HepG2 (cell line): ENCODE data around the gene TTC1. TPM values are rescaled to one million over a fixed set of nuclear protein-coding genes. Genes with fewer than 3 reads are reported as not detected.

Experiments used
- ATAC-seq: fragments of 200-7000 bp; cut with Tn5 transposase; 3 replicates; pipeline ENCODE4 v1.9.1; 2020; ENCODE audit warnings: mild to moderate bottlenecking, moderate library complexity
- BruUV-seq: library from RNA; stranded (reverse); fragments of 400-500 nt; replicated peaks from 2 replicates; lab custom pipeline; 2021; lab: Mats Ljungman, UMichigan
- CTCF ChIA-PET: fragments of 300-600 bp; formaldehyde crosslinking; extraction: SDS; loops from one replicate; lab custom pipeline; 2021; ENCODE audit warnings: low total read pairs, inconsistent platforms, low intra/inter-chr PET ratio; lab: Yijun Ruan, JAX
- POLR2A ChIA-PET: fragments of 350-600 bp; sonication (Branson Sonifier 250); formaldehyde crosslinking; loops from one replicate; lab custom pipeline; 2020; ENCODE audit warnings: antibody characterized with exemption, inconsistent platforms; lab: Yijun Ruan, JAX
- DNase-seq: peaks from one replicate; pipeline ENCODE4 v3.0.0-alpha.2; 2015; ENCODE audit warnings: low spot score
- FAIRE-seq: peaks from 3 replicates; lab custom pipeline; 2011; peaks lifted over from hg19 to GRCh38; lab: Jason Lieb, UNC
- H2AFZ ChIP-seq: one replicate; pipeline ENCODE4 v1.6.1; 2011; ENCODE audit warnings: low read length, inconsistent platforms
- H3K27ac ChIP-seq: fragments of 300-600 bp; 3 replicates; pipeline ENCODE4 v1.8.0; 2011; ENCODE audit warnings: mixed run types, mild to moderate bottlenecking, mixed read lengths, low read length, inconsistent platforms; ENCODE audit not compliant: insufficient read depth; ENCODE audit errors: extremely low read length
- H3K27me3 ChIP-seq, 2 experiments: fragments of 200-600 bp in 1 of 2; 2 replicates in 1 of 2; 3 replicates in 1 of 2; pipeline versions ENCODE4 v1.6.0 to v1.8.0; 2011; ENCODE audit warnings: low read length in 2 of 2, mild to moderate bottlenecking in 2 of 2, moderate library complexity in 2 of 2, inconsistent platforms in 1 of 2; ENCODE audit not compliant: insufficient read depth in 2 of 2, control insufficient read depth in 1 of 2
- H3K36me3 ChIP-seq, 2 experiments: fragments of 200-600 bp in 1 of 2; replicated peaks in 1 of 2; 2 replicates in 1 of 2; 3 replicates in 1 of 2; pipeline versions ENCODE4 v1.5.1 to v1.8.0; 2011; ENCODE audit warnings: low read length in 2 of 2, inconsistent platforms in 1 of 2; ENCODE audit not compliant: insufficient read depth in 2 of 2, control insufficient read depth in 1 of 2
- H3K4me1 ChIP-seq: 2 replicates; pipeline ENCODE4 v1.5.1; 2012; ENCODE audit warnings: low read length, inconsistent platforms; ENCODE audit not compliant: insufficient read depth
- H3K4me2 ChIP-seq: 2 replicates; pipeline ENCODE4 v1.6.0; 2011; ENCODE audit warnings: low read depth, low read length, inconsistent platforms
- H3K4me3 ChIP-seq, 3 experiments: fragments of 200-600 bp in 1 of 3; sonication (generic), shearing (Covaris generic) in 1 of 3; replicated peaks in 1 of 3; 2 replicates each; pipeline ENCODE4 v1.5.1; 2011 to 2016; ENCODE audit warnings: low read length in 3 of 3, inconsistent platforms in 2 of 3, low read depth in 2 of 3, mild to moderate bottlenecking in 2 of 3, control low read depth in 1 of 3, mixed read lengths in 1 of 3; ENCODE audit not compliant: insufficient read depth in 1 of 3
- H3K79me2 ChIP-seq: one replicate; pipeline ENCODE4 v1.6.1; 2011; ENCODE audit warnings: low read length, inconsistent platforms; ENCODE audit not compliant: insufficient read depth
- H3K9ac ChIP-seq: 2 replicates; pipeline ENCODE4 v1.6.0; 2011; ENCODE audit warnings: mild to moderate bottlenecking, low read depth, low read length, inconsistent platforms; ENCODE audit not compliant: insufficient read depth
- H3K9me3 ChIP-seq: 2 replicates; pipeline ENCODE4 v1.5.1; 2012; ENCODE audit warnings: mild to moderate bottlenecking, low read length
- H4K20me1 ChIP-seq: 2 replicates; pipeline ENCODE4 v1.6.0; 2011; ENCODE audit warnings: inconsistent platforms, mild to moderate bottlenecking, low read length, moderate library complexity; ENCODE audit not compliant: insufficient read depth
- HNF4A ChIP-seq: sonication (generic); formaldehyde crosslinking; IDR thresholded peaks from 2 replicates; pipeline ENCODE4 v1.4.0; 2020; ENCODE audit warnings: missing genetic modification reagents
- MAFK ChIP-seq, 2 experiments: IDR thresholded peaks in 1 of 2; conservative IDR thresholded peaks in 1 of 2; 2 replicates each; pipeline ENCODE4 v1.6.1; 2011; ENCODE audit warnings: improper control_type of control experiment in 2 of 2, low read length in 2 of 2
- NFKB2 ChIP-seq: sonication (generic); formaldehyde crosslinking; IDR thresholded peaks from 2 replicates; pipeline ENCODE4 v1.4.0; 2020; ENCODE audit warnings: missing genetic modification reagents, borderline replicate concordance
- RAD51 ChIP-seq: fragments of 450-650 bp; IDR thresholded peaks from 2 replicates; pipeline ENCODE4 v1.6.1; 2016; ENCODE audit warnings: borderline replicate concordance
- ZFP62 ChIP-seq: sonication (generic); formaldehyde crosslinking; IDR thresholded peaks from 2 replicates; pipeline ENCODE4 v1.4.0; 2020; ENCODE audit warnings: missing genetic modification reagents
- ZNF235 ChIP-seq: sonication (generic); formaldehyde crosslinking; IDR thresholded peaks from 2 replicates; pipeline ENCODE4 v1.8.1; 2023; ENCODE audit warnings: mild to moderate bottlenecking, missing genetic modification reagents, borderline replicate concordance
- ZNF460 ChIP-seq: sonication (generic); formaldehyde crosslinking; IDR thresholded peaks from 2 replicates; pipeline ENCODE4 v1.5.1; 2020; ENCODE audit warnings: missing genetic modification reagents, mild to moderate bottlenecking, borderline replicate concordance
- WGBS: methylation state at CpG from one replicate; pipeline ENCODE4 v1.1.6; 2017; ENCODE audit warnings: low lambda C conversion rate; 5-methylcytosine and 5-hydroxymethylcytosine counted together
- in situ Hi-C: cut with HindIII; loops from 2 replicates; pipeline ENCODE4 v1.10.0; 2017; ENCODE audit warnings: low pct_unique_long_range_greater_than_20kb; ENCODE audit not compliant: extremely low pct_ligation_motif_present
- intact Hi-C: fragments of 100-400 bp; cut with micrococcal nuclease; formaldehyde crosslinking; loops from one replicate; pipeline ENCODE4 v1.10.0; 2022; ENCODE audit not compliant: unreplicated experiment
- polyA plus RNA-seq, 8 experiments: library from polyadenylated mRNA; depleted of rRNA in 3 of 8; stranded (reverse) in 7 of 8; unstranded in 1 of 8; fragments of >200 nt; fragmentation: Illumina TruSeq in 4 of 8; extraction: Trizol in 4 of 8; gene quantifications; 2 replicates each; pipeline versions ENCODE4 v1.2.1 to v1.2.3, GENCODE V29; 2011 to 2016; ENCODE audit warnings: low read depth in 4 of 8, missing spikeins in 1 of 8, mixed read lengths in 1 of 8; ENCODE audit not compliant: insufficient read depth in 1 of 8
- total RNA-seq, 5 experiments: library from RNA; depleted of rRNA; stranded (reverse); fragments of >200 nt; fragmentation: Illumina TruSeq; extraction: Trizol; gene quantifications; 2 replicates each; pipeline ENCODE4 v1.2.3, GENCODE V29; 2016; ENCODE audit warnings: low read depth in 1 of 5

The TTC1 gene
- total and polyA plus RNA-seq, 2 of the 13 experiments (the other 11 are each of a cell fraction or from before 2014, with no cell fraction given) = 16.1 to 72.1 TPM

- TF ChIP-seq ZFP62 (no peak), RAD51 (no peak), ZNF460 (no peak)
- TF ChIP-seq, all 625 proteins: peak for 0
Observed at GRCh38 chr5:159972538-159973362, 36.2 kb upstream of the TTC1 start (continued).

- Histone ChIP-seq H2AFZ (no peak overlapping the region), H3K4me2 (no peak overlapping the region), H3K79me2 (no peaks in the 10 kb centered on the region), H3K4me3 (no peak overlapping the region), H3K9ac (no peak overlapping the region), H4K20me1 (no peaks in the 10 kb centered on the region), H3K9me3 (no peaks in the 10 kb centered on the region), H3K4me1 (no peaks in the 10 kb centered on the region), H3K36me3 (no peaks in the 10 kb centered on the region), H3K27ac (no peak overlapping the region), H3K27me3 (peaks cover 1 to 31% of the 10 kb centered on the region in 2 experiments; a peak in 4 of 5 replicates)
- TF ChIP-seq HNF4A (CRISPR knock-in tag) (no peak), ZNF235 (CRISPR knock-in tag) (no peak)
- ATAC-seq (peak; percentile 78), DNase-seq (peak; percentile 6), FAIRE-seq (no peak)
- WGBS = 0% methylated on average over 1 of the region's 2 CpGs
- ChIA-PET CTCF (no interaction called here), POLR2A (no interaction called here)
- BruUV-seq = no TSS peak
- in situ Hi-C loops (no loop called here), intact Hi-C loops (no loop called here)
Observed at GRCh38 chr5:159975462-159976019, 33.4 kb upstream of the TTC1 start.

GRCh38 chr5:159976921-159977320 lies 32.0 kb upstream of the TTC1 start:
- in situ Hi-C loops (no loop called here), intact Hi-C loops (no loop called here)
- Histone ChIP-seq H3K79me2 (no peaks in the 10 kb centered on the region), H3K4me3 (no peak overlapping the region), H3K9me3 (no peaks in the 10 kb centered on the region), H3K36me3 (no peaks in the 10 kb centered on the region), H3K4me2 (no peak overlapping the region), H3K9ac (no peak overlapping the region), H3K4me1 (no peaks in the 10 kb centered on the region), H2AFZ (no peak overlapping the region), H4K20me1 (no peaks in the 10 kb centered on the region), H3K27ac (no peak overlapping the region), H3K27me3 (peaks cover 1 to 27% of the 10 kb centered on the region in 2 experiments; a peak in 4 of 5 replicates)
- peak; percentile 30 to 54; a peak in 3 of 4 replicates for TF ChIP-seq MAFK (conservative IDR thresholded peaks at IDR 0.05 in 1 of 2, IDR thresholded peaks at IDR 0.05 in 1 of 2; ENCODE audit: low read length in 2 of 2)
- TF ChIP-seq NFKB2 (CRISPR knock-in tag) = no peak
- WGBS = 3% methylated on average over 3 of the region's 3 CpGs
- DNase-seq = no peak
- no peak for ATAC-seq
- ChIA-PET POLR2A (no interaction called here), CTCF (no interaction called here)
- no TSS peak for BruUV-seq
- no peak for FAIRE-seq
